Stomach (tissue), 4 donors: Measurements from ENCODE around the gene MFAP4.

Experiments
- CTCF ChIP-seq, 7 experiments: fragments of 450-650 bp in 4 of 7; fragments of 200-600 bp in 3 of 7; sonication (generic) in 3 of 7; IDR thresholded peaks; one replicate each; pipeline ENCODE4 v1.5.1; 2016 to 2019; ENCODE audit warnings: antibody characterized with exemption in 7 of 7, control low read depth in 2 of 7, mild to moderate bottlenecking in 1 of 7
- EP300 ChIP-seq: sonication (generic); formaldehyde crosslinking; IDR thresholded peaks from one replicate; pipeline ENCODE4 v1.6.1; 2017; ENCODE audit warnings: antibody characterized with exemption
- POLR2A ChIP-seq, 4 donors: fragments of 450-650 bp; IDR thresholded peaks; one replicate each; pipeline ENCODE4 v1.6.1; 2016; ENCODE audit warnings: antibody characterized with exemption in 4 of 4, control low read depth in 2 of 4, mild to moderate bottlenecking in 1 of 4, moderate library complexity in 1 of 4
- POLR2AphosphoS5 ChIP-seq, 3 donors: sonication (generic); formaldehyde crosslinking; IDR thresholded peaks; one replicate each; pipeline ENCODE4 v1.6.1; 2016; ENCODE audit warnings: antibody characterized with exemption in 3 of 3

- no peak for TF ChIP-seq CTCF (IDR thresholded peaks at IDR 0.05)
- TF ChIP-seq POLR2A (IDR thresholded peaks at IDR 0.05) = no peak
- TF ChIP-seq EP300 = no peak
- no peak for TF ChIP-seq POLR2AphosphoS5 (IDR thresholded peaks at IDR 0.05)
Observed at GRCh38 chr17:19426631-19427030, 39.6 kb upstream of the MFAP4 start.
